HUDEP-2 (cell line): ENCODE data around the gene ANKRD13A.
"Not testable (repeated sequence)": the region's sequence is repeated elsewhere in the genome, so short reads cannot be mapped to it uniquely, and the experiment has no call there.

Experiments used
- DNase-seq, 76 experiments: peaks; one replicate each; lab custom pipeline; 2025; ENCODE audit not compliant: unreplicated experiment in 76 of 76; lab: John Stamatoyannopoulos, UW

The ANKRD13A gene

GRCh38 chr12:109983432-109984142 is 15.6 kb upstream of the ANKRD13A start:
- DNase-seq: peak in 17 of 76 experiments; percentile 2 to 45 (median 11)

- DNase-seq: not testable (repeated sequence)
These were observed 13.0 kb upstream of the ANKRD13A start for GRCh38 chr12:109986236-109986635.

GRCh38 chr12:109987615-109988014 is 11.6 kb upstream of the ANKRD13A start:
- DNase-seq: no peak

- no peak for DNase-seq
These were observed 11.0 kb upstream of the ANKRD13A start for GRCh38 chr12:109988274-109988673.

GRCh38 chr12:109988903-109989302 is 10.3 kb upstream of the ANKRD13A start:
- no peak for DNase-seq

- no peak for DNase-seq
These were observed 9.8 kb upstream of the ANKRD13A start for GRCh38 chr12:109989380-109989779.

- no peak for DNase-seq
These were observed 7.6 kb upstream of the ANKRD13A start for GRCh38 chr12:109991586-109991985.

- DNase-seq: no peak
These were observed 6.1 kb upstream of the ANKRD13A start for GRCh38 chr12:109993091-109993490.

- peak in 1 of 76 experiments; percentile 10 for DNase-seq
These were observed 4.6 kb upstream of the ANKRD13A start for GRCh38 chr12:109994401-109995175.

- peak in 4 of 76 experiments; percentile 6 to 40 (median 14) for DNase-seq
These were observed 3.9 kb upstream of the ANKRD13A start for GRCh38 chr12:109995361-109995685.

GRCh38 chr12:109995686-109996482 is 3.3 kb upstream of the ANKRD13A start, which contains the start of gene GIT2:
Gene GIT2, minus strand, starts transcription at chr12:109996368. Its CDS starts 144 bp downstream, at chr12:109996224.
- DNase-seq: peak in 74 of 76 experiments; percentile 20 to 92 (median 84)

- peak in 2 of 76 experiments; percentile 51 to 55 for DNase-seq
These were observed 2.8 kb upstream of the ANKRD13A start for GRCh38 chr12:109996483-109996853.

- no peak for DNase-seq
These were observed 1.8 kb upstream of the ANKRD13A start for GRCh38 chr12:109997393-109997792.

GRCh38 chr12:109998241-109998903 is 858 bp upstream of the ANKRD13A start:
- no peak for DNase-seq

- no peak for DNase-seq
These were observed 380 bp downstream of the ANKRD13A start for GRCh38 chr12:109999649-109999971.

GRCh38 chr12:109999983-110000505 is 814 bp downstream of the ANKRD13A start:
- peak in 8 of 76 experiments; percentile 2 to 34 (median 6) for DNase-seq

- no peak for DNase-seq
These were observed 2.4 kb downstream of the ANKRD13A start for GRCh38 chr12:110001596-110001995.

GRCh38 chr12:110002676-110003515 is 3.7 kb downstream of the ANKRD13A start:
- DNase-seq: no peak

GRCh38 chr12:110004598-110004997 is 5.4 kb downstream of the ANKRD13A start:
- no peak for DNase-seq
